Lung (tissue), 12 donors: Measurements from ENCODE around the gene TICRR. TPM values are rescaled to one million over a fixed set of nuclear protein-coding genes. Genes with fewer than 3 reads are reported as not detected.

Source experiments
- ATAC-seq: fragments of 200-7000 bp; cut with Tn5 transposase; one replicate; pipeline ENCODE4 v1.9.1; 2020; ENCODE audit warnings: moderate number of reproducible peaks; ENCODE audit not compliant: insufficient read depth, low FRiP score
- DNase-seq, 3 donors: peaks; one replicate each; pipeline ENCODE4 v3.0.0-alpha.2; 2013 to 2017
- H3K27ac ChIP-seq, 2 donors: one replicate each; pipeline ENCODE4 v1.5.1; 2013; ENCODE audit warnings: mild to moderate bottlenecking in 2 of 2, moderate library complexity in 2 of 2, control low read depth in 1 of 2, inconsistent platforms in 1 of 2, low read depth in 1 of 2, low read length in 1 of 2
- H3K27me3 ChIP-seq, 3 donors: one replicate each; pipeline ENCODE4 v1.5.1; 2013; ENCODE audit warnings: low read length in 2 of 3; ENCODE audit not compliant: control insufficient read depth in 3 of 3, insufficient read depth in 3 of 3
- H3K36me3 ChIP-seq, 4 donors: one replicate each; pipeline ENCODE4 v1.5.1; 2013; ENCODE audit warnings: low read length in 4 of 4, mild to moderate bottlenecking in 1 of 4, moderate library complexity in 1 of 4; ENCODE audit not compliant: control insufficient read depth in 4 of 4, insufficient read depth in 4 of 4
- H3K4me1 ChIP-seq, 5 donors: one replicate each; pipeline ENCODE4 v1.5.1; 2013; ENCODE audit warnings: low read length in 5 of 5, mild to moderate bottlenecking in 2 of 5, moderate library complexity in 1 of 5; ENCODE audit not compliant: control insufficient read depth in 5 of 5, insufficient read depth in 5 of 5
- H3K4me3 ChIP-seq: one replicate; pipeline ENCODE4 v1.5.1; 2013; ENCODE audit warnings: mild to moderate bottlenecking, control low read depth, moderate library complexity
- H3K9ac ChIP-seq, 2 donors: one replicate each; pipeline ENCODE4 v1.5.1; 2013; ENCODE audit warnings: low read length in 2 of 2, control low read depth in 1 of 2; ENCODE audit not compliant: insufficient read depth in 1 of 2
- H3K9me3 ChIP-seq, 4 donors: one replicate each; pipeline ENCODE4 v1.5.1; 2013; ENCODE audit warnings: low read length in 3 of 4, mild to moderate bottlenecking in 1 of 4, moderate library complexity in 1 of 4; ENCODE audit not compliant: control insufficient read depth in 4 of 4, insufficient read depth in 3 of 4
- WGBS, 2 donors: extraction: QIAGEN DNeasy Blood & Tissue Kit; methylation state at CpG; one replicate each; pipeline ENCODE4 v1.1.7; 2013; 5-methylcytosine and 5-hydroxymethylcytosine counted together
- polyA plus RNA-seq, 2 donors: library from polyadenylated mRNA; stranded (reverse); fragments of 200-250 nt; gene quantifications; one replicate each; pipeline ENCODE4 v1.2.1, GENCODE V29; 2013
- total RNA-seq, 2 donors: library from RNA; depleted of rRNA in 1 of 2; stranded (reverse); fragments of >200 nt in 1 of 2; gene quantifications; one replicate each; pipeline ENCODE4 v1.2.1, GENCODE V29; 2014 to 2021
- TF ChIP-seq, protein P1 (sequence below): IDR thresholded peaks from 2 replicates; pipeline ENCODE4 v1.5.1; 2012; ENCODE audit warnings: mild to moderate bottlenecking; ENCODE audit errors: control extremely low read depth, extremely low read depth
- donor health status: control.
- donor health status: control.
- donor health status: Bipolar disorder and iron deficiency.
- donor health status: healthy.
- donor health status: DM: yes; HTN: yes; CAD: no.

The TICRR gene
- total and polyA plus RNA-seq, 4 donors = 0.31 to 1.7 (median 0.43) TPM

DNA sequence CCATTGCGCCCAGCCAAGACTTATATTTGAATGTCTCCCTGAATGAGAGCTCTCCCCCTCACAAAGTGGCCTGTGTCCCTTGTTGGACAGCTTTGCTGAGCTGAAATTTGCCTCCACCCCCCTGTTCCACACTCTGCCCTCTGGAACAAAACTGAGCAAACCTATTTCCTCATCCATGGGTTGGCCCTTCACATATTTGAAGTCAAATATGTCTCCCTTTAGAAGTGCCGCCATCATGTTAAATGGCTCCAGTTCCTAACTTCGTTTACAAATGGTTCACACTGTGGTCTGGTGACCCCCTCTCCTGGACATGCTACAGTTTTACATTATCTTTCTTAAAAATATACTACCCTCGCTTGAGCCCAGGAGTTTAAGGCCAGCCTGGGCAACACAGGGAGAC is 99.3 kb downstream of the TICRR start:
- DNase-seq = peak in 1 of 3 donors; percentile 19
- Histone ChIP-seq H3K9ac (no peak overlapping the region), H3K4me3 (no peak overlapping the region), H3K27ac (no peak overlapping the region), H3K36me3 (no peaks in the 10 kb centered on the region), H3K4me1 (peaks cover 0 to 5% (median 0%) of the 10 kb centered on the region in 5 donors), H3K27me3 (no peaks in the 10 kb centered on the region), H3K9me3 (no peaks in the 10 kb centered on the region)
- TF ChIP-seq, protein P1, sequence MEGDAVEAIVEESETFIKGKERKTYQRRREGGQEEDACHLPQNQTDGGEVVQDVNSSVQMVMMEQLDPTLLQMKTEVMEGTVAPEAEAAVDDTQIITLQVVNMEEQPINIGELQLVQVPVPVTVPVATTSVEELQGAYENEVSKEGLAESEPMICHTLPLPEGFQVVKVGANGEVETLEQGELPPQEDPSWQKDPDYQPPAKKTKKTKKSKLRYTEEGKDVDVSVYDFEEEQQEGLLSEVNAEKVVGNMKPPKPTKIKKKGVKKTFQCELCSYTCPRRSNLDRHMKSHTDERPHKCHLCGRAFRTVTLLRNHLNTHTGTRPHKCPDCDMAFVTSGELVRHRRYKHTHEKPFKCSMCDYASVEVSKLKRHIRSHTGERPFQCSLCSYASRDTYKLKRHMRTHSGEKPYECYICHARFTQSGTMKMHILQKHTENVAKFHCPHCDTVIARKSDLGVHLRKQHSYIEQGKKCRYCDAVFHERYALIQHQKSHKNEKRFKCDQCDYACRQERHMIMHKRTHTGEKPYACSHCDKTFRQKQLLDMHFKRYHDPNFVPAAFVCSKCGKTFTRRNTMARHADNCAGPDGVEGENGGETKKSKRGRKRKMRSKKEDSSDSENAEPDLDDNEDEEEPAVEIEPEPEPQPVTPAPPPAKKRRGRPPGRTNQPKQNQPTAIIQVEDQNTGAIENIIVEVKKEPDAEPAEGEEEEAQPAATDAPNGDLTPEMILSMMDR = no peak
- ATAC-seq = no peak
- WGBS, 2 donors = 77% methylated on average over 4 of the region's 4 CpGs

DNA sequence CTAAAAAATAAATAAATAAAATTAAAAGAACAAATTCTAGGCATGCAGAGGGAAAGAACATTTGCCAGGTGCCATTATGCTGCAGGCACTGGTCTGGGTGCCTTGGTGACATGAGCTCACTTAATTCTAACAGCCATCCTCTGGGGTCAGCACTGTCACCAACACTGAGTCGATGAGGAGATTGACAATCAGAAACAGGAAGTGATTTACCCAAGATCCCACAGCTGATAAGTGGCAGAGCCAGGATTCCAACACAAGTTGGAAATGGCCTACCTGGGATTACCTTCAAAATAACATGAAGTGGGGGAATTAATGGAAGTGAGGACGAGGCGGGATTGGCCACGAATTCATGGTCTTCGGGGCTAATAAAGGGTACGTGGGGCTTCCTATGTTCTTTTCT is 100.3 kb downstream of the TICRR start:
- TF ChIP-seq, protein P1 = no peak
- peaks cover 3 to 11% (median 5%) of the 10 kb centered on the region in 5 donors for H3K4me1 ChIP-seq
- no peak overlapping the region for H3K9ac ChIP-seq
- H3K9me3 ChIP-seq = no peaks in the 10 kb centered on the region
- no peaks in the 10 kb centered on the region for H3K36me3 ChIP-seq
- no peak for DNase-seq
- H3K4me3 ChIP-seq = no peak overlapping the region
- WGBS, 2 donors = 76 to 85% methylated on average over 6 of the region's 6 CpGs
- H3K27ac ChIP-seq = no peak overlapping the region
- ATAC-seq = no peak
- H3K27me3 ChIP-seq = no peaks in the 10 kb centered on the region

DNA sequence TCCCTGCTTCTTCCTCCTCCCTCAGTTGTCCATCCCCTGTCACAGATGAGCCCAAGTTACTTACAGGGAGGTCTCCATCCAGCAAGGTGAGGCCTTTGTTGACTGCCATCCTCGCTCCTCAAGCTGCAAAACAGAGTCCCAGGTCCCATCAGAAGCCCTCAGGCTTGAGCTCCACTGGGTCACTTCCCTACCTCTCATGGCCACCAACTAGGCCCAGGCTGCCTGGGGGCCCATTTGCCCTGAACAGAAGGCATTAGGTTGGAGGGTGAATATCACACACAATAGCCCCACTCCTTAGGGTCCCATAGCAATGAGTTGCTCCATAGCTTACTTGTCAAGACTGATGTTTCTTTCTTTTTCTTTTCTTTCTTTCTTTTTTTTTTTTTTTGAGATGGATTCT is 102.1 kb downstream of the TICRR start:
- Histone ChIP-seq H3K27ac (no peak overlapping the region), H3K4me3 (no peak overlapping the region), H3K9me3 (no peaks in the 10 kb centered on the region), H3K36me3 (no peaks in the 10 kb centered on the region), H3K9ac (no peak overlapping the region), H3K4me1 (peaks cover 3 to 14% (median 9%) of the 10 kb centered on the region in 5 donors), H3K27me3 (no peaks in the 10 kb centered on the region)
- TF ChIP-seq, protein P1 = no peak
- ATAC-seq = no peak
- DNase-seq = no peak
- WGBS, 2 donors = 90 to 100% methylated on average over 1 of the region's 1 CpG

Other genes starting within 250 kb of the TICRR start
- gene POLG, start 240.6 kb upstream of the TICRR start, total RNA-seq = 10 to 100 TPM; 51.2 to 84.9 TPM
- gene POLG, start 240.6 kb upstream of the TICRR start, polyA plus RNA-seq = 10 to 100 TPM; 36.7 to 39.4 TPM
- gene RHCG, start 78.9 kb upstream of the TICRR start, total RNA-seq = under 1 TPM in 1 of 2 donors, not detected in 1; 0.17 TPM
- under 1 TPM; 0.25 to 0.37 TPM for gene RHCG, start 78.9 kb upstream of the TICRR start, polyA plus RNA-seq
- gene KIF7, start 80.0 kb downstream of the TICRR start, total RNA-seq = 1 to 10 TPM; 3.5 to 6.5 TPM
- gene KIF7, start 80.0 kb downstream of the TICRR start, polyA plus RNA-seq = 1 to 10 TPM; 1.3 to 1.8 TPM
- gene PLIN1, start 103.9 kb downstream of the TICRR start, total RNA-seq = under 1 TPM; 0.43 to 0.55 TPM
- under 1 TPM; 0.21 to 0.47 TPM for gene PLIN1, start 103.9 kb downstream of the TICRR start, polyA plus RNA-seq
- 1 to 10 TPM; 5.6 to 7.9 TPM for gene PEX11A, start 115.3 kb downstream of the TICRR start, total RNA-seq
- 1 to 10 TPM; 5.6 to 6.5 TPM for gene PEX11A, start 115.3 kb downstream of the TICRR start, polyA plus RNA-seq
- 1 to 10 TPM; 3.0 to 3.8 TPM for gene WDR93, start 115.3 kb downstream of the TICRR start, total RNA-seq
- gene WDR93, start 115.3 kb downstream of the TICRR start, polyA plus RNA-seq = 1 to 10 TPM in 1 of 2 donors, under 1 TPM in 1; 0.95 to 1.4 TPM
- gene MESP1, start 175.8 kb downstream of the TICRR start, total RNA-seq = 1 to 10 TPM in 1 of 2 donors, under 1 TPM in 1; 0.37 to 3.1 TPM
- gene MESP1, start 175.8 kb downstream of the TICRR start, polyA plus RNA-seq = 1 to 10 TPM; 1.5 to 3.2 TPM
- under 1 TPM in 1 of 2 donors, not detected in 1; 0.55 TPM for gene MESP2, start 200.9 kb downstream of the TICRR start, total RNA-seq
- gene MESP2, start 200.9 kb downstream of the TICRR start, polyA plus RNA-seq = under 1 TPM; 0.17 to 0.71 TPM
- gene ANPEP, start 239.4 kb downstream of the TICRR start, total RNA-seq = 100 to 1,000 TPM in 1 of 2 donors, 1 to 10 TPM in 1; 7.8 to 101 TPM
- gene ANPEP, start 239.4 kb downstream of the TICRR start, polyA plus RNA-seq = 10 to 100 TPM; 41.3 to 65.4 TPM